ENCODE measurements around the gene FNDC8.
"Not testable (repeated sequence)": the region's sequence is repeated elsewhere in the genome, so short reads cannot be mapped to it uniquely, and the experiment has no call there.

The FNDC8 gene

GRCh38 chr17:35172321-35172720 is 50.9 kb downstream of the FNDC8 start:
- not testable (repeated sequence) for DNase-seq

GRCh38 chr17:35174835-35175334 is 53.5 kb downstream of the FNDC8 start:
- no peak for DNase-seq

- DNase-seq, result no peak
These were observed 54.4 kb downstream of the FNDC8 start for GRCh38 chr17:35175638-35176415.

DNA sequence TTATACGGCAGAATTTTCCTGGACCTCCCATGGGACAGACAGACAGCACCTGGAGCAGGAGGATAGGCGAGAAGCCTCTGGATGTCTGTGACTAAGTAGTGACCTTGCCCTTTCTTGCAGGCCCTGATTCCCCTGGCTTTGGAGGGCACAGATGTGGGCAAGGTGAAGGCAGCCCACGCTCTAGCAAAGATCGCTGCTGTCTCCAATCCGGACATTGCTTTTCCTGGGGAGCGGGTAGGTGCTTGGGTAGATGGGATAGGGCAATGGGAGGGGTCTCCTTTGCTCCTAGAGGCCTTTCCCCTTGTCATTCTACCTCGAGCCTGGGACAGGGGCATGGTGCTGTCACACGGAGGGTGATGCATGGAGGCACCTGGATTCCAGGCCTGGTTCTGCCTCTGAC is 55.5 kb downstream of the FNDC8 start:
- DNase-seq, result no peak

GRCh38 chr17:35179379-35179778 is 58.0 kb downstream of the FNDC8 start:
- not testable (repeated sequence) for DNase-seq
